ENCODE results near the gene CCDC18. TPM values are rescaled to one million over a fixed set of nuclear protein-coding genes. Genes with fewer than 3 reads are reported as not detected.
"Not testable (repeated sequence)": the region's sequence is repeated elsewhere in the genome, so short reads cannot be mapped to it uniquely, and the experiment has no call there.

The CCDC18 gene
- total RNA-seq, 4 donors from 2014 or later, result 2.7 to 15.9 (median 4.0) TPM

DNA sequence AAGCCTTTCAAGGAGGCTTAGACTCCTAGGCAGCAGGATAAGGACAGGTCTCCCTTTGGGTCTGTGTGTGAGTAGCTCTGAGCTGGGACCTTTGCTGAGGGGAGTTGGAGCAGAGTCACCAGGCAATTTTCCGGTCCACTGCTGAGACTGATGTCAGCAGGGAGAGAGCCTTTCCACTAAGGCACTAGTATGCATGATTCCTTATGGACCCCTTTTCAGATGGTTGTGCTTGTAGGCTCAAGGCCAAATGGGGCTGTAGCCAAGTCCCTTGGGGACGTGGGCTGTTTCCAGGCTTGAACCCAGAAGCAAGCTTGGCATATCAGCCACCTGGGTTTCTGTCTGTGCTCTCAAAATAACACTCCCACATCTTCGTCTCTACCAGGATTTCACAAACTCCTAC lies 73.0 kb downstream of the CCDC18 start:
- Histone ChIP-seq H3K4me3 (no peak overlapping the region), H3K36me3 (no peaks in the 10 kb centered on the region), H3K27ac (no peak overlapping the region), H3K27me3 (no peaks in the 10 kb centered on the region), H3K4me1 (no peaks in the 10 kb centered on the region), H3K9me3 (peaks cover 4% of the 10 kb centered on the region)
- 78% methylated on average over 3 of the region's 3 CpGs for WGBS
- no peak for TF ChIP-seq POLR2AphosphoS5 (IDR thresholded peaks at IDR 0.05)
- no peak for TF ChIP-seq EP300 (IDR thresholded peaks at IDR 0.05)
- TF ChIP-seq, protein P1, sequence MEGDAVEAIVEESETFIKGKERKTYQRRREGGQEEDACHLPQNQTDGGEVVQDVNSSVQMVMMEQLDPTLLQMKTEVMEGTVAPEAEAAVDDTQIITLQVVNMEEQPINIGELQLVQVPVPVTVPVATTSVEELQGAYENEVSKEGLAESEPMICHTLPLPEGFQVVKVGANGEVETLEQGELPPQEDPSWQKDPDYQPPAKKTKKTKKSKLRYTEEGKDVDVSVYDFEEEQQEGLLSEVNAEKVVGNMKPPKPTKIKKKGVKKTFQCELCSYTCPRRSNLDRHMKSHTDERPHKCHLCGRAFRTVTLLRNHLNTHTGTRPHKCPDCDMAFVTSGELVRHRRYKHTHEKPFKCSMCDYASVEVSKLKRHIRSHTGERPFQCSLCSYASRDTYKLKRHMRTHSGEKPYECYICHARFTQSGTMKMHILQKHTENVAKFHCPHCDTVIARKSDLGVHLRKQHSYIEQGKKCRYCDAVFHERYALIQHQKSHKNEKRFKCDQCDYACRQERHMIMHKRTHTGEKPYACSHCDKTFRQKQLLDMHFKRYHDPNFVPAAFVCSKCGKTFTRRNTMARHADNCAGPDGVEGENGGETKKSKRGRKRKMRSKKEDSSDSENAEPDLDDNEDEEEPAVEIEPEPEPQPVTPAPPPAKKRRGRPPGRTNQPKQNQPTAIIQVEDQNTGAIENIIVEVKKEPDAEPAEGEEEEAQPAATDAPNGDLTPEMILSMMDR (IDR thresholded peaks at IDR 0.05), result no peak
- TF ChIP-seq POLR2A (IDR thresholded peaks at IDR 0.05), result no peak
- DNase-seq (ENCODE audit: low spot score in 2 of 2), result no peak

DNA sequence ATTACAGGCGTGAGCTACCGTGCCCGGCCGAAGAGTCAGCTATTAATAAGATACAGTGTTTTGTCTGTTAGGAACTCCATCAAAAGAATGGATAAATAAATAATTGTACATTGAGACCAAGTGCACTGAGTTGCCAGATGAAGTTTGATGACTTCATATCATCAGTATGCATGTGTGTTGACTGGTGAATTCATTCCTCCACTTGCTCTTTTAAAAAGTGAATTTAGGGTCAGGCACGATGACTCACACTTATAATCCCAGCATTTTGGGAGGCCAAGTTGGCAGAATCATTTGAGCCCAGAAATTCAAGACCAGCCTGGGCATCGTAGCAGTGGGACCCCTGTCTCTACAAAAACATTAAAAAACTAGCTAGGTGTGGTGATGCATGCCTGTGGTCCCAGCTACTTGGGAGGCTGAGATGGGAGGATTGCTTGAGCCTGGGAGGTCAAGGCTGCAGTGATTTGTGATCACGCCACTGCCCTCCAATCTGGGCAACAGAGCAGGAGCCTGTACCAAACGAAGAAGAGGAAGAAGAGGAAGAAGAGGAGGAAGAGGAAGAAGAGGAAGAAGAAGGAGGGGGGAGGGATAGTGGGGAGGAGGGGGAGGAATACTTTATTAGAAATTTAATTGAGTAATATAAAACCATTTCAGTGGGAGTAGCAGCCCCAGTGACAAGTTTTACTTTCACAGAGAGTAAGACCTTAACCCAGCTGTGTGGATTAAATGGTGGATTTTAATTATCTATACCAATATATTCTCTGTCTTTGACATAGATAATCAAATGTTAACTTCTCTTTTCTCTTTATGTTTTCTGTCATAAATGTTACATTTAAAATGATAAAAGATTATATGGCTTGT lies 74.9 kb downstream of the CCDC18 start:
- 95% methylated on average over 8 of the region's 8 CpGs for WGBS
- H3K4me3 ChIP-seq, result no peak overlapping the region
- H3K36me3 ChIP-seq, result no peaks in the 10 kb centered on the region
- TF ChIP-seq EP300 (IDR thresholded peaks at IDR 0.05) (no peak), POLR2A (IDR thresholded peaks at IDR 0.05) (no peak), POLR2AphosphoS5 (IDR thresholded peaks at IDR 0.05) (no peak)
- TF ChIP-seq, protein P1 (IDR thresholded peaks at IDR 0.05), result no peak
- no peaks in the 10 kb centered on the region for H3K27me3 ChIP-seq
- DNase-seq (ENCODE audit: low spot score in 2 of 2), result no peak
- H3K4me1 ChIP-seq, result no peaks in the 10 kb centered on the region
- peaks cover 4% of the 10 kb centered on the region for H3K9me3 ChIP-seq
- H3K27ac ChIP-seq, result no peak overlapping the region

DNA sequence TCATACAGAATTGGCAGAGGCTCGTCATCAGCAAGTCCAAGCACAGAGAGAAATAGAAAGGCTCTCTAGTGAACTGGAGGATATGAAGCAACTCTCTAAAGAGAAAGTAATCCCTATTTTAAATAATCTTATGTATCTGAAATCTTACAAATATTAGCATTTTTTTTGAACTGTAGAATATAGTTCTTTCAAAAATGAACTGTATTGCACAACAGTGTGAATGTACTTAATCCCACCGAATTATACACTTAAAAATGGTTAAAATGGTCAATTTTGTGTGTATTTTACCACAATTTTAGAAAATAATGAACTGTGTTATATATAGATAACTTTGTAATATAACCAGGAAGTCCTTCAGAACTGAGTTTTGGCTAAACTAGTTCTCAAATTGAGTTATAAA lies 75.9 kb downstream of the CCDC18 start:
- TF ChIP-seq, protein P1 (IDR thresholded peaks at IDR 0.05), result no peak
- TF ChIP-seq POLR2A (IDR thresholded peaks at IDR 0.05) (no peak), EP300 (IDR thresholded peaks at IDR 0.05) (no peak), POLR2AphosphoS5 (IDR thresholded peaks at IDR 0.05) (no peak)
- Histone ChIP-seq H3K4me1 (no peaks in the 10 kb centered on the region), H3K27me3 (no peaks in the 10 kb centered on the region), H3K4me3 (no peak overlapping the region), H3K27ac (no peak overlapping the region), H3K9me3 (peaks cover 4% of the 10 kb centered on the region), H3K36me3 (peaks cover 2% of the 10 kb centered on the region)
- DNase-seq (ENCODE audit: low spot score in 2 of 2), result no peak
- 86% methylated on average over 2 of the region's 2 CpGs for WGBS

DNA sequence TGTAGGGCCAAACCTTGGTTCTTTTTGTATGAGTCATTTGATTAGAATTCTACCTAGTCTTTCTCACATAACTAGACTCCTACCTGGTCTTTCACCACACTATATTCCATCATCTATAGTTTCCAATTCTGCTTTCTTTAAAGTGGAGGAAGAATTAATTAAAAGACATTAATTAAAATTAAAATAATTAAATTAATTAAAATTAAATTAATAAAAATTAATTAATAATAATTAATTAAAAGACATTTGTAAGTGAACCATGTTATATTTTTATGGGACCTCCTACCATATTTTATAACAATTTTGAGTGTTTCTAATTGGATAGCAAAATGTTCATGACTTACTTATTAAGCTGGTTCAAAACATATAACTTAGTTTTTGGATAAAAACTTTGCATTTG lies 77.4 kb downstream of the CCDC18 start:
- DNase-seq (ENCODE audit: low spot score in 2 of 2), result no peak
- Histone ChIP-seq H3K27ac (no peak overlapping the region), H3K4me1 (no peaks in the 10 kb centered on the region), H3K9me3 (peaks cover 2% of the 10 kb centered on the region), H3K4me3 (no peak overlapping the region), H3K27me3 (no peaks in the 10 kb centered on the region), H3K36me3 (peaks cover 8% of the 10 kb centered on the region)
- no peak for TF ChIP-seq POLR2AphosphoS5 (IDR thresholded peaks at IDR 0.05)
- no peak for TF ChIP-seq EP300 (IDR thresholded peaks at IDR 0.05)
- TF ChIP-seq POLR2A (IDR thresholded peaks at IDR 0.05), result no peak

DNA sequence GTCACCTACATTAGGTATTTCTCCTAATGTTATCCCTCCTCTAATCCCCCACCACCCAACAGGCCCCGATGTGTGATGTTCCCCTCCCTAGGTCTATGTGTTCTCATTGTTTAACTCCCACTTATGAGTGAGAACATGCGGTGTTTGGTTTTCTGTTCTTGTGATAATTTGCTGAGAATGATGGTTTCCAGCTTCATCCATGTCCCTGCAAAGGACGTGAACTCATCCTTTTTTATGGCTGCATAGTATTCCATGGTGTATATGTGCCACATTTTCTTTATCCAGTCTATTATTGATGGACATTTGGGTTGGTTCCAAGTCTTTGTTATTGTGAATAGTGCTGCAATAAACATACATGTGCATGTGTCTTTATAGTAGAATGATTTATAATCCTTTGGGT lies 80.2 kb downstream of the CCDC18 start:
- not testable (repeated sequence) for DNase-seq (ENCODE audit: low spot score in 2 of 2); H3K27ac ChIP-seq; H3K4me3 ChIP-seq; H3K4me1 ChIP-seq; H3K27me3 ChIP-seq; H3K9me3 ChIP-seq
- peaks cover 18% of the 10 kb centered on the region for H3K36me3 ChIP-seq
- 100% methylated on average over 3 of the region's 3 CpGs for WGBS

DNA sequence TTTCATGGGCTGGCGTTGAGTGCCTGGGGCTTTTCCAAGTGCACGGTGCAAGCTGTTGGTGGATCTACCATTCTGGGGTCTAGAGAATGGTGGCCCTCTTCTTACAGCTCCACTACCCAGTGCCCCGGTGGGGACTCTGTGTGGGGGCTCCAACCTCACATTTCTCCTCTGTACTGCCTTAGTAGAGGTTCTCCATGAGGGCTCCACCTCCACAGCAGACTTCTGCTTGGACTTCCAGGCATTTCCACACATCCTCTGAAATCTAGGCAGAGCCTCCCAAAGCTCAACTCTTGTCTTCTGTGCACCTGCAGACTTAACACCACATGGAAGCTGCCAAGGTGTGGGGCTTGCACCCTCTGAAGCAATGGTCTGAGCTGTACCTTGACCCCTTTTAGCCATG lies 82.1 kb downstream of the CCDC18 start:
- H3K27ac ChIP-seq, result no peak overlapping the region
- 100% methylated on average over 3 of the region's 3 CpGs for WGBS
- H3K4me3 ChIP-seq, result no peak overlapping the region
- H3K27me3 ChIP-seq, result no peaks in the 10 kb centered on the region
- no peak for DNase-seq (ENCODE audit: low spot score in 2 of 2)
- H3K36me3 ChIP-seq, result peaks cover 18% of the 10 kb centered on the region
- no peaks in the 10 kb centered on the region for H3K9me3 ChIP-seq
- no peak for TF ChIP-seq EP300 (IDR thresholded peaks at IDR 0.05)
- TF ChIP-seq POLR2AphosphoS5 (IDR thresholded peaks at IDR 0.05), result no peak
- TF ChIP-seq POLR2A (IDR thresholded peaks at IDR 0.05), result no peak
- TF ChIP-seq, protein P1 (IDR thresholded peaks at IDR 0.05), result no peak
- H3K4me1 ChIP-seq, result no peaks in the 10 kb centered on the region

DNA sequence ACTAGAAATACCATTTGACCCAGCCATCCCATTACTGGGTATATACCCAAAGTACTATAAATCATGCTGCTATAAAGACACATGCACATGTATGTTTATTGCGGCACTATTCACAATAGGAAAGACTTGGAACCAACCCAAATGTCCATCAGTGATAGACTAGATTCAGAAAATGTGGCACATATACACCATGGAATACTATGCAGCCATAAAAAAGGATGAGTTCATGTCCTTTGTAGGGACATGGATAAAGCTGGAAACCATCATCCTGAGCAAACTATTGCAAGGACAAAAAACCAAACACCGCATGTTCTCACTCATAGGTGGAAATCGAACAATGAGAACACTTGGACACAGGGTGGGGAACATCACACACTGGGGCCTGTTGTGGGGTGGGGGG lies 88.4 kb downstream of the CCDC18 start:
- 100% methylated on average over 3 of the region's 3 CpGs for WGBS

DNA sequence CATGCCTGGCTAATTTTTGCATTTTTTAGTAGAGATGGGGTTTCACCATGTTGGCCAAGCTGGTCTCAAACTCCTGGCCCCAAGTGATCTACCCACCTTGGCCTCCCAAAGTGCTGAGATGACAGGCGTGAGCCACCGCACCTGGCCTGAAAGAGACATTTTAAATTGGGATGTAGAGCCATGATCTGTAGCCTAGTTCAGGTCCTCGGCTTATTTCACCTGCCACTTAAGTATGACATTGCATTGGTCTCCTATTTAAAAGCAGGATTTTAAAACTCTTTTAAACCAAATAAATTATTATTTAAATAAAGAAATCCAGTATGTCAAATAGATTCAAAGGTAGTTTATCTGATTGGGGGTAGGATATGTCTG lies 94.7 kb downstream of the CCDC18 start:
- not testable (repeated sequence) for H3K27ac ChIP-seq; H3K27me3 ChIP-seq; H3K4me1 ChIP-seq; H3K36me3 ChIP-seq; H3K9me3 ChIP-seq; H3K4me3 ChIP-seq; DNase-seq (ENCODE audit: low spot score in 2 of 2)
- 98% methylated on average over 3 of the region's 3 CpGs for WGBS

More for the DNA sequence above, 88.4 kb downstream of the CCDC18 start:
- not testable (repeated sequence) for H3K4me3 ChIP-seq; H3K27me3 ChIP-seq; H3K9me3 ChIP-seq; H3K4me1 ChIP-seq; DNase-seq (ENCODE audit: low spot score in 2 of 2); H3K27ac ChIP-seq
- peaks cover 11% of the 10 kb centered on the region for H3K36me3 ChIP-seq
